HUES64 (cell line): Measurements from ENCODE around the gene ETV7.
"Not testable (repeated sequence)": the region's sequence is repeated elsewhere in the genome, so short reads cannot be mapped to it uniquely, and the experiment has no call there.

Source experiments
- H3K27ac ChIP-seq: 2 replicates; pipeline ENCODE4 v1.7.0; 2013; ENCODE audit warnings: low read depth, low read length, inconsistent platforms
- H3K27me3 ChIP-seq: 2 replicates; pipeline ENCODE4 v1.6.1; 2013; ENCODE audit warnings: mild to moderate bottlenecking, low read length; ENCODE audit not compliant: insufficient read depth
- H3K36me3 ChIP-seq: 2 replicates; pipeline ENCODE4 v1.6.1; 2013; ENCODE audit warnings: mild to moderate bottlenecking, low read length; ENCODE audit not compliant: insufficient read depth
- H3K4me1 ChIP-seq: 2 replicates; pipeline ENCODE4 v1.6.1; 2013; ENCODE audit warnings: mild to moderate bottlenecking, low read length, moderate library complexity; ENCODE audit not compliant: insufficient read depth
- H3K4me3 ChIP-seq: 2 replicates; pipeline ENCODE4 v1.5.1; 2013; ENCODE audit warnings: mild to moderate bottlenecking, low read length, moderate library complexity
- H3K9ac ChIP-seq: 2 replicates; pipeline ENCODE4 v1.6.1; 2013; ENCODE audit warnings: mild to moderate bottlenecking, low read depth, low read length
- H3K9me3 ChIP-seq: 2 replicates; pipeline ENCODE4 v1.6.1; 2013; ENCODE audit warnings: low read depth, low read length; ENCODE audit not compliant: insufficient read depth
- WGBS: fragments of 150-250, 120-280 bp; methylation state at CpG from one replicate; pipeline ENCODE4 v1.1.7; 2013; ENCODE audit warnings: missing lambda C conversion rate; 5-methylcytosine and 5-hydroxymethylcytosine counted together

Gene ETV7

GRCh38 chr6:36373368-36374019 is 14.0 kb downstream of the ETV7 start:
- WGBS, result 75% methylated on average over 15 of the region's 15 CpGs
- H3K9ac ChIP-seq, result no peak overlapping the region
- H3K4me1 ChIP-seq, result no peaks in the 10 kb centered on the region
- H3K36me3 ChIP-seq, result no peaks in the 10 kb centered on the region
- H3K27ac ChIP-seq, result no peak overlapping the region
- no peak overlapping the region for H3K4me3 ChIP-seq
- no peaks in the 10 kb centered on the region for H3K9me3 ChIP-seq
- H3K27me3 ChIP-seq, result no peaks in the 10 kb centered on the region

- H3K4me3 ChIP-seq, result no peak overlapping the region
- WGBS, result 90% methylated on average over 6 of the region's 6 CpGs
- H3K36me3 ChIP-seq, result no peaks in the 10 kb centered on the region
- no peak overlapping the region for H3K9ac ChIP-seq
- no peaks in the 10 kb centered on the region for H3K27me3 ChIP-seq
- H3K9me3 ChIP-seq, result no peaks in the 10 kb centered on the region
- H3K27ac ChIP-seq, result no peak overlapping the region
- no peaks in the 10 kb centered on the region for H3K4me1 ChIP-seq
These were observed 15.4 kb downstream of the ETV7 start for GRCh38 chr6:36372088-36372487.

- H3K36me3 ChIP-seq, result no peaks in the 10 kb centered on the region
- no peaks in the 10 kb centered on the region for H3K4me1 ChIP-seq
- H3K9me3 ChIP-seq, result no peaks in the 10 kb centered on the region
- no peak overlapping the region for H3K27ac ChIP-seq
- no peaks in the 10 kb centered on the region for H3K27me3 ChIP-seq
- 86% methylated on average over 9 of the region's 9 CpGs for WGBS
- no peak overlapping the region for H3K4me3 ChIP-seq
- no peak overlapping the region for H3K9ac ChIP-seq
These were observed 16.3 kb downstream of the ETV7 start for GRCh38 chr6:36371211-36371610.

- no peak overlapping the region for H3K9ac ChIP-seq
- H3K36me3 ChIP-seq, result no peaks in the 10 kb centered on the region
- no peaks in the 10 kb centered on the region for H3K27me3 ChIP-seq
- H3K9me3 ChIP-seq, result no peaks in the 10 kb centered on the region
- WGBS, result 89% methylated on average over 2 of the region's 2 CpGs
- H3K4me3 ChIP-seq, result no peak overlapping the region
- no peaks in the 10 kb centered on the region for H3K4me1 ChIP-seq
- H3K27ac ChIP-seq, result no peak overlapping the region
These were observed 16.8 kb downstream of the ETV7 start for GRCh38 chr6:36370638-36371037.

GRCh38 chr6:36368921-36369865 is 18.3 kb downstream of the ETV7 start:
- Histone ChIP-seq H3K9me3 (no peaks in the 10 kb centered on the region), H3K4me1 (no peaks in the 10 kb centered on the region), H3K27me3 (no peaks in the 10 kb centered on the region), H3K36me3 (no peaks in the 10 kb centered on the region), H3K9ac (no peak overlapping the region), H3K27ac (no peak overlapping the region), H3K4me3 (no peak overlapping the region)
- 87% methylated on average over 14 of the region's 14 CpGs for WGBS

- Histone ChIP-seq H3K27me3 (no peaks in the 10 kb centered on the region), H3K4me3 (no peak overlapping the region), H3K27ac (no peak overlapping the region), H3K4me1 (no peaks in the 10 kb centered on the region), H3K36me3 (no peaks in the 10 kb centered on the region), H3K9me3 (no peaks in the 10 kb centered on the region), H3K9ac (no peak overlapping the region)
- WGBS, result 92% methylated on average over 1 of the region's 1 CpG
These were observed 19.0 kb downstream of the ETV7 start for GRCh38 chr6:36368421-36368820.

GRCh38 chr6:36367743-36368142 is 19.7 kb downstream of the ETV7 start:
- H3K9ac ChIP-seq, result no peak overlapping the region
- no peaks in the 10 kb centered on the region for H3K27me3 ChIP-seq
- no peaks in the 10 kb centered on the region for H3K9me3 ChIP-seq
- no peaks in the 10 kb centered on the region for H3K36me3 ChIP-seq
- 97% methylated on average over 2 of the region's 3 CpGs for WGBS
- no peak overlapping the region for H3K4me3 ChIP-seq
- H3K4me1 ChIP-seq, result no peaks in the 10 kb centered on the region
- H3K27ac ChIP-seq, result no peak overlapping the region

- no peak overlapping the region for H3K27ac ChIP-seq
- H3K36me3 ChIP-seq, result no peaks in the 10 kb centered on the region
- no peak overlapping the region for H3K9ac ChIP-seq
- no peaks in the 10 kb centered on the region for H3K9me3 ChIP-seq
- H3K27me3 ChIP-seq, result no peaks in the 10 kb centered on the region
- 93% methylated on average over 18 of the region's 19 CpGs for WGBS
- H3K4me1 ChIP-seq, result no peaks in the 10 kb centered on the region
- no peak overlapping the region for H3K4me3 ChIP-seq
These were observed 22.6 kb downstream of the ETV7 start for GRCh38 chr6:36364669-36365479.

GRCh38 chr6:36364061-36364635 is 23.3 kb downstream of the ETV7 start:
- H3K9ac ChIP-seq, H3K36me3 ChIP-seq, H3K4me3 ChIP-seq, H3K27ac ChIP-seq, H3K4me1 ChIP-seq, H3K27me3 ChIP-seq, H3K9me3 ChIP-seq: not testable (repeated sequence)
- WGBS, result 96% methylated on average over 34 of the region's 34 CpGs

GRCh38 chr6:36363371-36363752 is 24.1 kb downstream of the ETV7 start:
- H3K4me3 ChIP-seq, H3K27me3 ChIP-seq, H3K4me1 ChIP-seq, H3K9ac ChIP-seq, H3K9me3 ChIP-seq, H3K36me3 ChIP-seq, H3K27ac ChIP-seq: not testable (repeated sequence)
- WGBS, result 89% methylated on average over 12 of the region's 13 CpGs
